Renal cortical epithelial cell (primary cell): Measurements from ENCODE around the gene USP21. TPM values are rescaled to one million over a fixed set of nuclear protein-coding genes. Genes with fewer than 3 reads are reported as not detected.

ENCODE experiments used
- total RNA-seq: library from RNA; depleted of rRNA; stranded (reverse); fragments of >200 nt; gene quantifications from 2 replicates; pipeline ENCODE4 v1.2.3, GENCODE V29; 2014

The USP21 gene
- total RNA-seq, 1 donor from 2014 or later = 16.2 TPM

Other genes starting within 250 kb of the USP21 start
- gene ITLN2, start 204.7 kb upstream of the USP21 start, total RNA-seq = not detected in 2 replicates
- 145 and 248 TPM in 2 replicates for gene F11R, start 138.3 kb upstream of the USP21 start, total RNA-seq
- gene TSTD1, start 120.5 kb upstream of the USP21 start, total RNA-seq = 45.1 and 106 TPM in 2 replicates
- 61.1 and 80.9 TPM in 2 replicates for gene USF1, start 113.5 kb upstream of the USP21 start, total RNA-seq
- gene ARHGAP30, start 89.6 kb upstream of the USP21 start, total RNA-seq = 0.17 TPM in 1 of 2 replicates, not detected in the other
- 0.75 and 25.0 TPM in 2 replicates for gene NECTIN4, start 69.9 kb upstream of the USP21 start, total RNA-seq
- gene KLHDC9, start 61.1 kb upstream of the USP21 start, total RNA-seq = 10.8 and 11.5 TPM in 2 replicates
- gene PFDN2, start 41.5 kb upstream of the USP21 start, total RNA-seq = 28.7 and 37.1 TPM in 2 replicates
- gene NIT1, start 41.4 kb upstream of the USP21 start, total RNA-seq = 25.7 and 26.8 TPM in 2 replicates
- 18.2 and 34.8 TPM in 2 replicates for gene DEDD, start 26.8 kb upstream of the USP21 start, total RNA-seq
- gene UFC1, start 5.5 kb upstream of the USP21 start, total RNA-seq = 83.5 and 142 TPM in 2 replicates
- gene PPOX, start 6.9 kb downstream of the USP21 start, total RNA-seq = 24.9 and 36.8 TPM in 2 replicates
- gene B4GALT3, start 18.0 kb downstream of the USP21 start, total RNA-seq = 16.8 and 25.5 TPM in 2 replicates
- under 0.01 and 0.35 TPM in 2 replicates for gene ADAMTS4, start 39.6 kb downstream of the USP21 start, total RNA-seq
- 175 and 194 TPM in 2 replicates for gene NDUFS2, start 42.9 kb downstream of the USP21 start, total RNA-seq
- gene FCER1G, start 55.8 kb downstream of the USP21 start, total RNA-seq = not detected in 2 replicates
- not detected in 2 replicates for gene APOA2, start 64.1 kb downstream of the USP21 start, total RNA-seq
- gene TOMM40L, start 66.6 kb downstream of the USP21 start, total RNA-seq = 16.5 and 17.4 TPM in 2 replicates
- gene NR1I3, start 78.7 kb downstream of the USP21 start, total RNA-seq = not detected in 2 replicates
- gene PCP4L1, start 99.2 kb downstream of the USP21 start, total RNA-seq = 0.30 TPM in 1 of 2 replicates, not detected in the other
- 0.45 and 1.4 TPM in 2 replicates for gene MPZ, start 150.5 kb downstream of the USP21 start, total RNA-seq
- gene SDHC, start 154.9 kb downstream of the USP21 start, total RNA-seq = 45.8 and 103 TPM in 2 replicates
- not detected in 2 replicates for gene CFAP126, start 208.4 kb downstream of the USP21 start, total RNA-seq